Panc1 (cell line): ENCODE data around the gene TSPAN33. TPM values are rescaled to one million over a fixed set of nuclear protein-coding genes. Genes with fewer than 3 reads are reported as not detected.
"Not testable (repeated sequence)": the region's sequence is repeated elsewhere in the genome, so short reads cannot be mapped to it uniquely, and the experiment has no call there.

ENCODE experiments used
- ATAC-seq: fragments of 200-7000 bp; cut with Tn5 transposase; 2 replicates; pipeline ENCODE4 v1.9.1; 2020; ENCODE audit warnings: mild to moderate bottlenecking, moderate library complexity
- BruUV-seq: library from RNA; stranded (reverse); fragments of 400-500 nt; replicated peaks from 2 replicates; lab custom pipeline; 2021; lab: Mats Ljungman, UMichigan
- CTCF ChIA-PET: fragments of 300-600 bp; sonication (Branson Sonifier 250); formaldehyde crosslinking; loops from one replicate; lab custom pipeline; 2022; ENCODE audit warnings: antibody characterized with exemption; lab: Charles Lee
- POLR2A ChIA-PET: fragments of 300-600 bp; sonication (Branson Sonifier 250); formaldehyde crosslinking; loops from one replicate; lab custom pipeline; 2022; ENCODE audit warnings: antibody characterized with exemption; lab: Charles Lee
- DNase-seq: peaks from one replicate; pipeline ENCODE4 v3.0.0-alpha.2; 2010; ENCODE audit warnings: low read depth, low spot score
- H3K27ac ChIP-seq: 2 replicates; pipeline ENCODE4 v1.5.1; 2011; ENCODE audit warnings: mild to moderate bottlenecking, low read length, inconsistent platforms
- H3K27me3 ChIP-seq: fragments of 200-500 bp; sonication (Bioruptor generic); 2 replicates; pipeline ENCODE4 v1.6.0; 2014; ENCODE audit warnings: low read length, inconsistent platforms; ENCODE audit not compliant: control insufficient read depth, insufficient read depth
- H3K36me3 ChIP-seq: fragments of 200-500 bp; sonication (Bioruptor generic); 2 replicates; pipeline ENCODE4 v1.5.1; 2014; ENCODE audit warnings: inconsistent platforms, mild to moderate bottlenecking, low read length, moderate library complexity; ENCODE audit not compliant: control insufficient read depth, insufficient read depth
- H3K4me1 ChIP-seq: 2 replicates; pipeline ENCODE4 v1.5.1; 2011; ENCODE audit warnings: inconsistent platforms, mild to moderate bottlenecking, low read length, moderate library complexity; ENCODE audit not compliant: control insufficient read depth, insufficient read depth
- H3K4me3 ChIP-seq, 2 experiments: 2 replicates each; pipeline ENCODE4 v1.5.1; 2011 to 2012; ENCODE audit warnings: low read depth in 2 of 2, low read length in 2 of 2, mild to moderate bottlenecking in 2 of 2, inconsistent platforms in 1 of 2, moderate library complexity in 1 of 2
- H3K9me3 ChIP-seq: fragments of 200-500 bp; sonication (Bioruptor generic); 2 replicates; pipeline ENCODE4 v1.5.1; 2014; ENCODE audit warnings: low read depth, mild to moderate bottlenecking, inconsistent platforms, low read length, moderate library complexity; ENCODE audit not compliant: control insufficient read depth, insufficient read depth
- CTCF ChIP-seq: fragments of 450-650 bp; IDR thresholded peaks from 2 replicates; pipeline ENCODE4 v1.5.1; 2017; ENCODE audit warnings: mild to moderate bottlenecking
- POLR2AphosphoS5 ChIP-seq: IDR thresholded peaks from 2 replicates; pipeline ENCODE4 v1.6.1; 2012; ENCODE audit warnings: mild to moderate bottlenecking, low read depth, low read length, moderate library complexity
- SIN3A ChIP-seq: IDR thresholded peaks from 2 replicates; pipeline ENCODE4 v1.6.1; 2012; ENCODE audit warnings: low read depth, mild to moderate bottlenecking, low read length, moderate library complexity, borderline replicate concordance; ENCODE audit not compliant: insufficient read depth
- TCF7L2 ChIP-seq: IDR thresholded peaks from 2 replicates; pipeline ENCODE4 v1.6.1; 2011; ENCODE audit warnings: mild to moderate bottlenecking, low read depth, low read length, inconsistent platforms
- in situ Hi-C: cut with HindIII; loops from 2 replicates; pipeline ENCODE4 v1.10.0; 2016; ENCODE audit warnings: low sequenced_read_pairs, low pct_unique_long_range_greater_than_20kb
- intact Hi-C: fragments of 100-400 bp; cut with micrococcal nuclease; formaldehyde crosslinking; loops from one replicate; pipeline ENCODE4 v1.10.0; 2022; ENCODE audit not compliant: unreplicated experiment
- total RNA-seq: library from RNA; stranded (reverse); gene quantifications from one replicate; pipeline ENCODE4 v1.2.1, GENCODE V29; 2021; ENCODE audit not compliant: unreplicated experiment
- TF ChIP-seq, protein P1 (sequence below), 2 experiments: IDR thresholded peaks; 2 replicates each; pipeline ENCODE4 v1.6.1; 2011 to 2012; ENCODE audit warnings: low read depth in 2 of 2, control low read depth in 1 of 2, low read length in 1 of 2, mild to moderate bottlenecking in 1 of 2, moderate library complexity in 1 of 2; ENCODE audit not compliant: insufficient read depth in 1 of 2

TSPAN33 gene
- total RNA-seq, 1 experiment from 2014 or later, result 5.4 TPM

GRCh38 chr7:129170441-129171021 lies 26.0 kb downstream of the TSPAN33 start:
- H3K36me3 ChIP-seq, result no peaks in the 10 kb centered on the region
- DNase-seq (no peak), ATAC-seq (no peak)
- intact Hi-C loops, result no loop called here
- no peaks in the 10 kb centered on the region; the same call in 1 of the 2 replicates for H3K4me1 ChIP-seq
- no peaks in the 10 kb centered on the region for H3K9me3 ChIP-seq
- ChIA-PET POLR2A (no interaction called here), CTCF (no interaction called here)
- no peak for TF ChIP-seq SIN3A
- TF ChIP-seq POLR2AphosphoS5, result no peak
- TF ChIP-seq CTCF, result no peak
- no peak for TF ChIP-seq TCF7L2
- TF ChIP-seq, protein P1, sequence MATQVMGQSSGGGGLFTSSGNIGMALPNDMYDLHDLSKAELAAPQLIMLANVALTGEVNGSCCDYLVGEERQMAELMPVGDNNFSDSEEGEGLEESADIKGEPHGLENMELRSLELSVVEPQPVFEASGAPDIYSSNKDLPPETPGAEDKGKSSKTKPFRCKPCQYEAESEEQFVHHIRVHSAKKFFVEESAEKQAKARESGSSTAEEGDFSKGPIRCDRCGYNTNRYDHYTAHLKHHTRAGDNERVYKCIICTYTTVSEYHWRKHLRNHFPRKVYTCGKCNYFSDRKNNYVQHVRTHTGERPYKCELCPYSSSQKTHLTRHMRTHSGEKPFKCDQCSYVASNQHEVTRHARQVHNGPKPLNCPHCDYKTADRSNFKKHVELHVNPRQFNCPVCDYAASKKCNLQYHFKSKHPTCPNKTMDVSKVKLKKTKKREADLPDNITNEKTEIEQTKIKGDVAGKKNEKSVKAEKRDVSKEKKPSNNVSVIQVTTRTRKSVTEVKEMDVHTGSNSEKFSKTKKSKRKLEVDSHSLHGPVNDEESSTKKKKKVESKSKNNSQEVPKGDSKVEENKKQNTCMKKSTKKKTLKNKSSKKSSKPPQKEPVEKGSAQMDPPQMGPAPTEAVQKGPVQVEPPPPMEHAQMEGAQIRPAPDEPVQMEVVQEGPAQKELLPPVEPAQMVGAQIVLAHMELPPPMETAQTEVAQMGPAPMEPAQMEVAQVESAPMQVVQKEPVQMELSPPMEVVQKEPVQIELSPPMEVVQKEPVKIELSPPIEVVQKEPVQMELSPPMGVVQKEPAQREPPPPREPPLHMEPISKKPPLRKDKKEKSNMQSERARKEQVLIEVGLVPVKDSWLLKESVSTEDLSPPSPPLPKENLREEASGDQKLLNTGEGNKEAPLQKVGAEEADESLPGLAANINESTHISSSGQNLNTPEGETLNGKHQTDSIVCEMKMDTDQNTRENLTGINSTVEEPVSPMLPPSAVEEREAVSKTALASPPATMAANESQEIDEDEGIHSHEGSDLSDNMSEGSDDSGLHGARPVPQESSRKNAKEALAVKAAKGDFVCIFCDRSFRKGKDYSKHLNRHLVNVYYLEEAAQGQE (IDR thresholded peaks at IDR 0.05; ENCODE audit: insufficient read depth in 1 of 2, low read depth in 2 of 2, low read length in 1 of 2), result no peak
- no TSS peak for BruUV-seq
- in situ Hi-C loops, result no loop called here
- no peak overlapping the region for H3K4me3 ChIP-seq
- no peaks in the 10 kb centered on the region for H3K27me3 ChIP-seq
- no peak overlapping the region for H3K27ac ChIP-seq

DNA sequence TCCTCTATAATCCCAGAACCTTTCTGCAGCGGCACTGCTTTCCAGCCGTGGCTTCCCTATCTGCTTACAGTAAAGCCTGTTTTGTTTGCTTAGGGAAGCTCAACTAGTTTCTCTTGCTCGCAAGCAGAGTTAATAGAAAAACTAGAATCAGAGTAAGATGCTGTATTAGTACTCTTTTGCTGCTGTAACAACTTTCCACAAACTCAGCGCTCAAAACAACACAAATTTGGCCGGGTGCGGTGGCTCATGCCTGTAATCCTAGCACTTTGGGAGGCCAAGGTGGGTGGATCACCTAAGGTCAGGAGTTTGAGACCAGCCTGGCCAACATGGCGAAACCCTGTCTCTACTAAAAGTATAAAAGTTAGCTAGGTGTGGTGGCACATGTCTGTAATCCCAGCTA lies 29.4 kb downstream of the TSPAN33 start:
- CTCF ChIA-PET, H3K9me3 ChIP-seq, H3K36me3 ChIP-seq, H3K27me3 ChIP-seq, DNase-seq, H3K4me3 ChIP-seq, H3K4me1 ChIP-seq, ATAC-seq, intact Hi-C loops, in situ Hi-C loops, POLR2A ChIA-PET, BruUV-seq, H3K27ac ChIP-seq: not testable (repeated sequence)

- ChIA-PET POLR2A (no interaction called here), CTCF (no interaction called here)
- H3K27ac ChIP-seq, result no peak overlapping the region
- no peak overlapping the region for H3K4me3 ChIP-seq
- no peaks in the 10 kb centered on the region for H3K36me3 ChIP-seq
- no TSS peak for BruUV-seq
- no peaks in the 10 kb centered on the region for H3K4me1 ChIP-seq
- no peaks in the 10 kb centered on the region for H3K27me3 ChIP-seq
- intact Hi-C loops (no loop called here), in situ Hi-C loops (no loop called here)
- DNase-seq (no peak), ATAC-seq (no peak)
- H3K9me3 ChIP-seq, result no peaks in the 10 kb centered on the region
- TF ChIP-seq SIN3A (no peak), CTCF (no peak), TCF7L2 (no peak), POLR2AphosphoS5 (no peak)
- TF ChIP-seq, protein P1 (IDR thresholded peaks at IDR 0.05; ENCODE audit: insufficient read depth in 1 of 2, low read depth in 2 of 2, low read length in 1 of 2), result no peak
Measured at GRCh38 chr7:129176916-129177710, 32.6 kb downstream of the TSPAN33 start.
